Endothelial cell of umbilical vein (primary cell): ENCODE results near the gene PTPN14. TPM values are rescaled to one million over a fixed set of nuclear protein-coding genes. Genes with fewer than 3 reads are reported as not detected.

ENCODE experiments used
- BruUV-seq: library from RNA; stranded (reverse); fragments of 400-500 nt; replicated peaks from 2 replicates; lab custom pipeline; 2021; lab: Mats Ljungman, UMichigan
- CTCF ChIA-PET: fragments of 300-600, 350-600 bp; sonication (Branson Sonifier 250); formaldehyde crosslinking; loops from one replicate; lab custom pipeline; 2021; ENCODE audit warnings: antibody characterized with exemption, inconsistent platforms; lab: Charles Lee
- POLR2A ChIA-PET: fragments of 300-600, 350-600 bp; sonication (Branson Sonifier 250); formaldehyde crosslinking; loops from one replicate; lab custom pipeline; 2021; ENCODE audit warnings: antibody characterized with exemption, inconsistent platforms; lab: Charles Lee
- DNase-seq: peaks from one replicate; pipeline ENCODE4 v3.0.0-alpha.2; 2011; ENCODE audit warnings: low read depth, low spot score
- FAIRE-seq: peaks from 2 replicates; lab custom pipeline; 2011; peaks lifted over from hg19 to GRCh38; lab: Jason Lieb, UNC
- H2AFZ ChIP-seq: 2 replicates; pipeline ENCODE4 v1.6.0; 2012; ENCODE audit warnings: low read depth, low read length, control low read depth, inconsistent platforms
- H3K27ac ChIP-seq: 2 replicates; pipeline ENCODE4 v1.5.1; 2011; ENCODE audit warnings: low read depth, mild to moderate bottlenecking, control low read depth, low read length, moderate library complexity; ENCODE audit not compliant: insufficient read depth
- H3K27me3 ChIP-seq, 2 experiments: 2 replicates each; pipeline versions ENCODE4 v1.6.0 to v1.6.1; 2011; ENCODE audit warnings: low read length in 2 of 2, mixed read lengths in 1 of 2; ENCODE audit not compliant: control insufficient read depth in 2 of 2, insufficient read depth in 2 of 2
- H3K36me3 ChIP-seq, 2 experiments: 2 replicates in 1 of 2; 3 replicates in 1 of 2; pipeline ENCODE4 v1.5.1; 2011; ENCODE audit warnings: low read length in 2 of 2, mild to moderate bottlenecking in 1 of 2, moderate library complexity in 1 of 2; ENCODE audit not compliant: control insufficient read depth in 2 of 2, insufficient read depth in 2 of 2; ENCODE audit errors: extremely low read depth in 1 of 2
- H3K4me1 ChIP-seq: 3 replicates; pipeline ENCODE4 v1.5.1; 2011; ENCODE audit warnings: mild to moderate bottlenecking, low read length; ENCODE audit not compliant: control insufficient read depth, insufficient read depth; ENCODE audit errors: extremely low read depth
- H3K4me2 ChIP-seq: 2 replicates; pipeline ENCODE4 v1.6.1; 2011; ENCODE audit warnings: low read length, control low read depth, mixed read lengths; ENCODE audit not compliant: insufficient read depth
- H3K4me3 ChIP-seq, 3 experiments: fragments of 200-600 bp in 1 of 3; sonication (generic), shearing (Covaris generic) in 1 of 3; replicated peaks in 1 of 3; 2 replicates each; pipeline ENCODE4 v1.5.1; 2011 to 2016; ENCODE audit warnings: control low read depth in 3 of 3, low read length in 3 of 3, mild to moderate bottlenecking in 2 of 3, inconsistent platforms in 1 of 3, low read depth in 1 of 3, moderate library complexity in 1 of 3; ENCODE audit not compliant: insufficient read depth in 1 of 3
- H3K79me2 ChIP-seq: 2 replicates; pipeline ENCODE4 v1.6.0; 2012; ENCODE audit warnings: low read length, inconsistent platforms; ENCODE audit not compliant: control insufficient read depth, insufficient read depth
- H3K9ac ChIP-seq: replicated peaks from 2 replicates; pipeline ENCODE3; 2011; ENCODE audit warnings: low read length, control low read depth; ENCODE audit not compliant: insufficient read depth; ENCODE audit errors: extremely low read depth
- H3K9me1 ChIP-seq: replicated peaks from 3 replicates; pipeline ENCODE4 v1.6.0; 2011; ENCODE audit warnings: mild to moderate bottlenecking, low read length; ENCODE audit not compliant: control insufficient read depth, insufficient read depth; ENCODE audit errors: extremely low read depth
- H3K9me3 ChIP-seq: replicated peaks from 2 replicates; pipeline ENCODE4 v1.5.1; 2012; ENCODE audit warnings: low read length, inconsistent platforms; ENCODE audit not compliant: control insufficient read depth, insufficient read depth
- H4K20me1 ChIP-seq: replicated peaks from 2 replicates; pipeline ENCODE3; 2011; ENCODE audit warnings: mild to moderate bottlenecking, low read length; ENCODE audit not compliant: control insufficient read depth, insufficient read depth; ENCODE audit errors: extremely low read depth
- CTCF ChIP-seq, 2 donors: IDR thresholded peaks; 1 replicate in 1 of 2; 2 replicates in 1 of 2; pipeline ENCODE4 v1.5.1; 2011; ENCODE audit warnings: low read length in 2 of 2, mild to moderate bottlenecking in 2 of 2, moderate library complexity in 2 of 2, control low read depth in 1 of 2, inconsistent platforms in 1 of 2, low read depth in 1 of 2; ENCODE audit not compliant: insufficient read depth in 1 of 2; ENCODE audit errors: extremely low read depth in 1 of 2
- EZH2 ChIP-seq: IDR thresholded peaks from 2 replicates; pipeline ENCODE4 v1.6.1; 2012; ENCODE audit warnings: borderline replicate concordance, low read depth, mild to moderate bottlenecking, moderate library complexity, low read length, inconsistent platforms; ENCODE audit not compliant: severe bottlenecking
- FOS ChIP-seq: IDR thresholded peaks from 2 replicates; pipeline ENCODE4 v1.6.1; 2011; ENCODE audit warnings: mild to moderate bottlenecking, low read length, moderate library complexity, borderline replicate concordance; ENCODE audit not compliant: insufficient read depth
- GATA2 ChIP-seq: IDR thresholded peaks from 2 replicates; pipeline ENCODE4 v1.7.0; 2011; ENCODE audit warnings: low read depth, mild to moderate bottlenecking, moderate library complexity, mixed read lengths, low read length; ENCODE audit not compliant: insufficient read length, insufficient read depth
- JUN ChIP-seq: IDR thresholded peaks from 2 replicates; pipeline ENCODE4 v1.6.1; 2011; ENCODE audit warnings: borderline replicate concordance, low read depth; ENCODE audit not compliant: insufficient read length, insufficient read depth
- MAX ChIP-seq: IDR thresholded peaks from 2 replicates; pipeline ENCODE4 v1.6.1; 2011; ENCODE audit not compliant: insufficient read depth, insufficient read length
- MYC ChIP-seq: IDR thresholded peaks from one replicate; pipeline ENCODE4 v1.6.1; 2011; ENCODE audit warnings: mild to moderate bottlenecking, low read depth, low read length
- POLR2A ChIP-seq: IDR thresholded peaks from 2 replicates; pipeline ENCODE4 v1.6.1; 2012; ENCODE audit warnings: low read depth, mild to moderate bottlenecking, control low read depth, low read length
- POLR2AphosphoS5 ChIP-seq: IDR thresholded peaks from 2 replicates; pipeline ENCODE4 v1.6.1; 2012; ENCODE audit warnings: low read depth, mild to moderate bottlenecking, control low read depth, low read length, moderate library complexity; ENCODE audit not compliant: insufficient read depth
- dilution Hi-C: fragments of 300-500 bp; cut with MboI; formaldehyde crosslinking; loops from one replicate; pipeline ENCODE4 v1.15.0; 2019; ENCODE audit warnings: low sequenced_read_pairs; ENCODE audit not compliant: extremely low pct_ligation_motif_present
- intact Hi-C: fragments of 100-400 bp; cut with micrococcal nuclease; formaldehyde crosslinking; loops from one replicate; pipeline ENCODE4 v1.10.0; 2022
- polyA plus RNA-seq, 4 experiments: library from polyadenylated mRNA; depleted of rRNA in 3 of 4; stranded (reverse) in 3 of 4; unstranded in 1 of 4; fragments of >200 nt; gene quantifications; 2 replicates each; pipeline versions ENCODE4 v1.2.1 to v1.2.3, GENCODE V29; 2011 to 2012; ENCODE audit warnings: missing spikeins in 1 of 4
- total RNA-seq: library from RNA; stranded (reverse); gene quantifications from 2 replicates; pipeline ENCODE4 v1.2.3, GENCODE V29; 2021

The PTPN14 gene
- total and polyA plus RNA-seq, 2 donors (not counting 3 experiments of a cell fraction or from before 2014, with no cell fraction given): 18.5 to 93.0 TPM

GRCh38 chr1:214520544-214521165 lies 30.7 kb downstream of the PTPN14 start:
- Histone ChIP-seq H3K4me1 (peaks cover 10% of the 10 kb centered on the region), H3K9ac (no peak overlapping the region), H4K20me1 (peaks cover 4% of the 10 kb centered on the region), H3K79me2 (peaks cover 97% of the 10 kb centered on the region), H3K9me1 (no peaks in the 10 kb centered on the region), H3K4me3 (no peak overlapping the region), H3K9me3 (no peaks in the 10 kb centered on the region), H3K27ac (no peak overlapping the region), H3K4me2 (no peak overlapping the region), H3K27me3 (no peaks in the 10 kb centered on the region), H3K36me3 (no peaks in the 10 kb centered on the region), H2AFZ (no peak overlapping the region)
- ChIA-PET POLR2A (no interaction called here), CTCF (interaction anchor here (1.1 to 1.6 kb wide), 3 partner anchors 19 to 65 kb away, joined by 3 to 4 read pairs (median 4); no protein-coding TSS in a partner anchor)
- TF ChIP-seq MYC (no peak), MAX (no peak), JUN (no peak), EZH2 (no peak), POLR2A (no peak), FOS (no peak), POLR2AphosphoS5 (no peak), GATA2 (no peak), CTCF (IDR thresholded peaks at IDR 0.05; ENCODE audit: extremely low read depth in 1 of 2, insufficient read depth in 1 of 2, low read depth in 1 of 2, low read length in 2 of 2) (no peak)
- dilution Hi-C loops (no loop called here), intact Hi-C loops (no loop called here)
- BruUV-seq: no TSS peak
- DNase-seq (no peak), FAIRE-seq (no peak)
